ENCODE measurements around the gene ABCA7. TPM values are rescaled to one million over a fixed set of nuclear protein-coding genes. Genes with fewer than 3 reads are reported as not detected.

Gene ABCA7
- total RNA-seq, 4 donors from 2014 or later = 10.3 to 29.8 (median 15.9) TPM

- DNase-seq (ENCODE audit: low spot score) = no peak
- TF ChIP-seq CTCF (IDR thresholded peaks at IDR 0.05) = no peak
- peak; percentile 58 for ATAC-seq (ENCODE audit: low FRiP score)
Observed at GRCh38 chr19:1025960-1026782, 13.7 kb upstream of the ABCA7 start, which contains the start of gene CNN2. Gene CNN2, plus strand, starts transcription at chr19:1026608. Its CDS starts 54 bp downstream, at chr19:1026662.

- ATAC-seq (ENCODE audit: low FRiP score) (peak; percentile 7), DNase-seq (ENCODE audit: low spot score) (no peak)
- no peak for TF ChIP-seq CTCF (IDR thresholded peaks at IDR 0.05)
Observed at GRCh38 chr19:1026783-1027649, 12.9 kb upstream of the ABCA7 start.

GRCh38 chr19:1027650-1028061 is 12.3 kb upstream of the ABCA7 start:
- DNase-seq (ENCODE audit: low spot score) (no peak), ATAC-seq (ENCODE audit: low FRiP score) (no peak)
- no peak for TF ChIP-seq CTCF (IDR thresholded peaks at IDR 0.05)

- ATAC-seq (ENCODE audit: low FRiP score) (peak; percentile 32), DNase-seq (ENCODE audit: low spot score) (no peak)
- no peak for TF ChIP-seq CTCF (IDR thresholded peaks at IDR 0.05)
Observed at GRCh38 chr19:1028062-1028926, 11.6 kb upstream of the ABCA7 start.

GRCh38 chr19:1032264-1032867 is 7.5 kb upstream of the ABCA7 start:
- ATAC-seq (ENCODE audit: low FRiP score) (no peak), DNase-seq (ENCODE audit: low spot score) (no peak)
- no peak for TF ChIP-seq CTCF (IDR thresholded peaks at IDR 0.05)

- ATAC-seq (ENCODE audit: low FRiP score) (no peak), DNase-seq (ENCODE audit: low spot score) (no peak)
- TF ChIP-seq CTCF (IDR thresholded peaks at IDR 0.05) = no peak
Observed at GRCh38 chr19:1035998-1036621, 3.8 kb upstream of the ABCA7 start.
